ENCODE measurements around the gene FDX2.

- TF ChIP-seq CTCF (IDR thresholded peaks at IDR 0.05 in 4 of 5, conservative IDR thresholded peaks at IDR 0.05 in 1 of 5) (no peak), POLR2A (IDR thresholded peaks at IDR 0.05) (no peak)
Measured at GRCh38 chr19:10338940-10339339, 23.1 kb upstream of the FDX2 start.

Measured in gastrocnemius medialis (tissue), 4 donors.